Tibial nerve (tissue), 4 donors: ENCODE results near the gene TM4SF18. TPM values are rescaled to one million over a fixed set of nuclear protein-coding genes. Genes with fewer than 3 reads are reported as not detected.

Experiments
- DNase-seq, 2 donors: peaks; one replicate each; pipeline ENCODE4 v3.0.0-alpha.2; 2019; ENCODE audit warnings: low spot score in 2 of 2
- H3K27ac ChIP-seq, 4 donors: fragments of 200-600 bp; sonication (generic) in 3 of 4; one replicate each; pipeline ENCODE4 v1.5.1; 2017 to 2019; ENCODE audit warnings: mild to moderate bottlenecking in 1 of 4
- H3K27me3 ChIP-seq, 2 donors: fragments of 200-600 bp; sonication (generic) in 1 of 2; one replicate each; pipeline versions ENCODE4 v1.5.1 to v1.6.0; 2017 to 2019
- H3K36me3 ChIP-seq, 3 donors: fragments of 200-600 bp; sonication (generic); one replicate each; pipeline ENCODE4 v1.5.1; 2018 to 2019
- H3K4me1 ChIP-seq, 4 donors: fragments of 200-600 bp; sonication (generic) in 3 of 4; one replicate each; pipeline ENCODE4 v1.5.1; 2017 to 2019
- H3K4me3 ChIP-seq, 4 donors: fragments of 200-600 bp; sonication (generic) in 3 of 4; one replicate each; pipeline ENCODE4 v1.5.1; 2017 to 2019; ENCODE audit warnings: mild to moderate bottlenecking in 1 of 4, moderate library complexity in 1 of 4
- H3K9me3 ChIP-seq, 4 donors: fragments of 200-600 bp; sonication (generic) in 3 of 4; one replicate each; pipeline ENCODE4 v1.5.1; 2017 to 2019
- EP300 ChIP-seq, 2 donors: sonication (generic); formaldehyde crosslinking; IDR thresholded peaks; one replicate each; pipeline ENCODE4 v1.6.1; 2017; ENCODE audit warnings: antibody characterized with exemption in 2 of 2, mild to moderate bottlenecking in 1 of 2
- POLR2A ChIP-seq, 2 donors: fragments of 450-650 bp; IDR thresholded peaks; one replicate each; pipeline ENCODE4 v1.6.1; 2017; ENCODE audit warnings: antibody characterized with exemption in 2 of 2, mild to moderate bottlenecking in 2 of 2, moderate library complexity in 2 of 2
- WGBS, 2 donors: methylation state at CpG; one replicate each; pipeline ENCODE4 v1.1.5; 2018; 5-methylcytosine and 5-hydroxymethylcytosine counted together
- total RNA-seq, 4 donors: library from RNA; depleted of rRNA; stranded (reverse); fragments of >200 nt; gene quantifications; one replicate each; pipeline ENCODE4 v1.1.0, GENCODE V29; 2016
- TF ChIP-seq, protein P1 (sequence below), 5 experiments: fragments of 200-600 bp in 3 of 5; fragments of 450-650 bp in 2 of 5; sonication (generic) in 3 of 5; IDR thresholded peaks; one replicate each; pipeline ENCODE4 v1.5.1; 2016 to 2019; ENCODE audit warnings: antibody characterized with exemption in 5 of 5, mild to moderate bottlenecking in 3 of 5, moderate library complexity in 2 of 5

TM4SF18 gene
- total RNA-seq, 4 donors from 2014 or later: 1.5 to 12.7 (median 4.6) TPM

DNA sequence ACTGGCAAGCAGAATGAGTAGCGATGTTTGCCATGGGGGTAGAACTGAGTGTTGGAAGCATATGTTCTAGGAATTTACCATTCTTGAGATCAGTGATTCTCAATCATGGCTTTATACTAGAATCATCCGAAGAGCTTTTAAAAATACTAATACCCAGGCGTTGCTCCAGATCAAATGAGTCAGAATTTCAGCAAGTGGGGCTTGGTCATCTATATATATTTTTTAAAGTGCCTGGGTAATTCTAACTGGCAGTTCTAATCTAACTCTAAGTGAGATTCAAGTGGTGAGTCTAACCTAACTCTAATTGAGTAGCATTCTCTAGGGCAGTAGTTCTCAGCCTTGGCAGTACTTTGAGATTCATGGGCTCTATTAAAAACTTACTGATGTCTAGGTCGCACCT lies 23.2 kb upstream of the TM4SF18 start:
- Histone ChIP-seq H3K27ac (peak overlapping the region in 1 of 4 donors; percentile 72), H3K36me3 (no peaks in the 10 kb centered on the region), H3K4me3 (no peak overlapping the region), H3K9me3 (no peaks in the 10 kb centered on the region), H3K4me1 (peaks cover 0 to 16% (median 0%) of the 10 kb centered on the region in 4 donors), H3K27me3 (no peaks in the 10 kb centered on the region)
- TF ChIP-seq POLR2A (IDR thresholded peaks at IDR 0.05): no peak
- TF ChIP-seq, protein P1, sequence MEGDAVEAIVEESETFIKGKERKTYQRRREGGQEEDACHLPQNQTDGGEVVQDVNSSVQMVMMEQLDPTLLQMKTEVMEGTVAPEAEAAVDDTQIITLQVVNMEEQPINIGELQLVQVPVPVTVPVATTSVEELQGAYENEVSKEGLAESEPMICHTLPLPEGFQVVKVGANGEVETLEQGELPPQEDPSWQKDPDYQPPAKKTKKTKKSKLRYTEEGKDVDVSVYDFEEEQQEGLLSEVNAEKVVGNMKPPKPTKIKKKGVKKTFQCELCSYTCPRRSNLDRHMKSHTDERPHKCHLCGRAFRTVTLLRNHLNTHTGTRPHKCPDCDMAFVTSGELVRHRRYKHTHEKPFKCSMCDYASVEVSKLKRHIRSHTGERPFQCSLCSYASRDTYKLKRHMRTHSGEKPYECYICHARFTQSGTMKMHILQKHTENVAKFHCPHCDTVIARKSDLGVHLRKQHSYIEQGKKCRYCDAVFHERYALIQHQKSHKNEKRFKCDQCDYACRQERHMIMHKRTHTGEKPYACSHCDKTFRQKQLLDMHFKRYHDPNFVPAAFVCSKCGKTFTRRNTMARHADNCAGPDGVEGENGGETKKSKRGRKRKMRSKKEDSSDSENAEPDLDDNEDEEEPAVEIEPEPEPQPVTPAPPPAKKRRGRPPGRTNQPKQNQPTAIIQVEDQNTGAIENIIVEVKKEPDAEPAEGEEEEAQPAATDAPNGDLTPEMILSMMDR (IDR thresholded peaks at IDR 0.05): no peak
- TF ChIP-seq EP300 (IDR thresholded peaks at IDR 0.05): no peak
- no peak for DNase-seq
- WGBS, 2 donors: 67 to 79% methylated on average over 4 of the region's 4 CpGs

DNA sequence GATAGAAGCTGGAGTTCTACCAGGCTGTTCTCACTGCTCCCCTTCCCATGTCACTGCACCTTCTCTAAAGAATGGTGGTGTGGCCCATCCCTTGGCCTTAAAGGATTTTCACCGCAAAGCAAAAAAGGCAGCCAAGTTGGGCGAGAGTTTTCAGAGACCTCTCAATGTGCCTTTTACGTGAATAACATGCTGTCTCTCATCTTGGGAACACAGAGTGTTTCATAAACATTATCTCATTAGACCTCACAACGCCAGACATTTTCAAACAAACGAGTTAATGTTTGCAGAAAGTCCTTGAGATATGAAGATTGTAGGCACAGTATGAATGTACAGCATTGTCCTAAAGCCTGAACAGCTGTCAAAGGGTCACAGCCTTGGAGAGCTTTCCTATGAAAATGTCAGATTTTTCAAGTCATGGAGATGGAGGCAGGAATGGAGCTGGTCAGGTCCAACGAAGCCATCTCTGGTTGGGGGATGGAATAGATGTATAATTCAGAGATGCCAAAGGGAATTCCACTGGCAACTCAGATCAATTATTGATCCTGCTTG lies 22.7 kb upstream of the TM4SF18 start:
- Histone ChIP-seq H3K4me1 (peaks cover 0 to 16% (median 0%) of the 10 kb centered on the region in 4 donors), H3K4me3 (no peak overlapping the region), H3K36me3 (no peaks in the 10 kb centered on the region), H3K27ac (peak overlapping the region in 1 of 4 donors; percentile 72), H3K27me3 (no peaks in the 10 kb centered on the region), H3K9me3 (no peaks in the 10 kb centered on the region)
- DNase-seq: no peak
- WGBS, 2 donors: 39 to 49% methylated on average over 6 of the region's 6 CpGs
- TF ChIP-seq POLR2A (IDR thresholded peaks at IDR 0.05): no peak
- peak; percentile 11 to 66 for TF ChIP-seq EP300 (IDR thresholded peaks at IDR 0.05)
- TF ChIP-seq, protein P1 (IDR thresholded peaks at IDR 0.05): no peak

DNA sequence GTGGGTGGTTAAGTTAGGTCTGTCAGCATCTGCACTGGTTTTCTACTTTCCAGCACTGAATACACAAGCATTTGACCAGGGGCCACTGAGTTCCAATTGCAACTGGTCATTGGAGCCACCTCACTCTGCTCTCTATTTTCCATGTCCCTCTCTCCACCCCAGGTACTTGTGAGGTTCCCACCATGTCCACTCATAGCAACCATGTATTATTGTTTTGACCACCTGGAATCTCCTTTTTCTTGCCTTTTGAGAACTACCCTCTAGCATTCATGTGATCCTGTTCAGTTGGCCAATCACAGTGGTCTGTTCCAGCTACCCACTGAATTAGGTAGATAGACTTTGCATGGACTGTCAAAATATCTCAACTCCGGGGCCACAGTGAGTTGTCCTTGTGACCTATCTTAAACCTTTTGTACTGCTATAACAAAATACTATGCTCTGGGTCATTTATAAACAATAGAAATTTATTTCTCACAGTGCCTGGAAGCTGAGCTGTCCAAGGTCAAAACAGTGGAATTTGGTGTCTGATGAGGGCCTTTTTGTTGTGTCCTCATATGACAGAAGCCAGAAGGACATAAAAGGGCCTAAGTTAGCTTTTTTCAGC lies 20.2 kb upstream of the TM4SF18 start:
- Histone ChIP-seq H3K9me3 (no peaks in the 10 kb centered on the region), H3K4me1 (peaks cover 0 to 16% (median 0%) of the 10 kb centered on the region in 4 donors), H3K4me3 (no peak overlapping the region), H3K27me3 (no peaks in the 10 kb centered on the region), H3K27ac (no peak overlapping the region), H3K36me3 (no peaks in the 10 kb centered on the region)
- 33 to 59% methylated on average over 1 of the region's 1 CpG for WGBS, 2 donors
- no peak for DNase-seq
- TF ChIP-seq EP300 (IDR thresholded peaks at IDR 0.05) (no peak), POLR2A (IDR thresholded peaks at IDR 0.05) (no peak)
- TF ChIP-seq, protein P1 (IDR thresholded peaks at IDR 0.05): no peak

DNA sequence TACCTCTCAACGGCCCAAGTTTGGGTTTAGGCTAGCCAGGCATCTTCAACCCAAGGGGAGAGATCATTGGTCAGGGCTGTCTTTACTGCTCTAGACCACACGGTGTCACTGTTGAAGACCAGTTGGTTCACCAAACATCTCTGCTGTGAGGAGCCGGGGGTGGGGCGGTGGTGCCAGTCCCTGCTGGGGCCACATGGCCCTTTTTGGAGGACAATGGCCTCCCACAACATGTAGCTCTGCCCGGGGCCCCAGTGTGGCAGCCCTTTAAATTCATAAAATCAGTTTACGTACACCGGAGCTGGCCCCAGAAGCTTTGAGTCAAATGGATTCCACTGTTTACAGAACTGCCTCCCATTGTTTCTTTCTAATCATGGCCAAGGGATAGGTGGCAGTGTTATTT lies 19.1 kb upstream of the TM4SF18 start:
- H3K4me1 ChIP-seq: peaks cover 0 to 16% (median 0%) of the 10 kb centered on the region in 4 donors
- no peaks in the 10 kb centered on the region for H3K9me3 ChIP-seq
- H3K27ac ChIP-seq: no peak overlapping the region
- WGBS, 2 donors: 47 to 51% methylated on average over 5 to 7 of the region's 7 CpGs
- TF ChIP-seq POLR2A (IDR thresholded peaks at IDR 0.05) (no peak), EP300 (IDR thresholded peaks at IDR 0.05) (peak in 1 of 2 donors; percentile 6)
- TF ChIP-seq, protein P1 (IDR thresholded peaks at IDR 0.05): peak; percentile 40 to 70 (median 58)
- DNase-seq: no peak
- no peaks in the 10 kb centered on the region for H3K27me3 ChIP-seq
- H3K4me3 ChIP-seq: no peak overlapping the region
- no peaks in the 10 kb centered on the region for H3K36me3 ChIP-seq

DNA sequence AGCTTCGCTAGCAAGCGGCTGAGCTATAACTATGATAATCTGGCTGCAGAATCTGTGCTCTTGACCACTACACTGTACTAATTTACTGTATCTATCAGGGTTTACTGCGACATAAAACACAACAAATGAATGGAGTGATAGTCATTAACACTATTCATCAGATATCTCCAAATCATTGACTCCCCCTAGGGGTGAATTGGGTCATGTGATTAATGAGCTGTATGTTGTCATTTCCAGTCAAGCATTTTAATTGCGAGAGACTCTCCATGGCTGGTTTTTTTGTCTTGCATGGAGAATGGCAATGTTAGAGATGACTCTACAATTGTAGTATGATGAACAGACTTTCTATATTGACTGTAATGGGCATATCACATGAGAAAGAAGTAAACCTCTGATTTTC lies 10.5 kb upstream of the TM4SF18 start:
- DNase-seq: no peak
- 84 to 86% methylated on average over 4 of the region's 4 CpGs for WGBS, 2 donors
- Histone ChIP-seq H3K4me1 (peaks cover 0 to 20% (median 6%) of the 10 kb centered on the region in 4 donors), H3K36me3 (no peaks in the 10 kb centered on the region), H3K27me3 (no peaks in the 10 kb centered on the region), H3K4me3 (no peak overlapping the region), H3K9me3 (no peaks in the 10 kb centered on the region), H3K27ac (no peak overlapping the region)
- TF ChIP-seq EP300 (IDR thresholded peaks at IDR 0.05) (no peak), POLR2A (IDR thresholded peaks at IDR 0.05) (no peak)
- TF ChIP-seq, protein P1 (IDR thresholded peaks at IDR 0.05): no peak
